GM20000 (cell line): ENCODE data around the gene PCDH17.

Source experiments
- DNase-seq: peaks from one replicate; pipeline ENCODE4 v3.0.0; 2012; ENCODE audit warnings: low spot score
- CTCF ChIP-seq: IDR thresholded peaks from 2 replicates; pipeline ENCODE4 v1.5.1; 2012; ENCODE audit warnings: mild to moderate bottlenecking, control low read depth; ENCODE audit errors: extremely low read depth, missing control alignments

PCDH17 gene

GRCh38 chr13:57739543-57740190 lies 108.1 kb downstream of the PCDH17 start:
- DNase-seq: no peak
- no peak for TF ChIP-seq CTCF

GRCh38 chr13:57740719-57741118 lies 109.2 kb downstream of the PCDH17 start:
- DNase-seq: no peak
- no peak for TF ChIP-seq CTCF

GRCh38 chr13:57748096-57748495 lies 116.6 kb downstream of the PCDH17 start:
- no peak for DNase-seq
- TF ChIP-seq CTCF: no peak

- no peak for TF ChIP-seq CTCF
- DNase-seq: no peak
Observed at GRCh38 chr13:57760951-57761350, 129.4 kb downstream of the PCDH17 start.

GRCh38 chr13:57763689-57764088 lies 132.1 kb downstream of the PCDH17 start:
- TF ChIP-seq CTCF: no peak
- no peak for DNase-seq
